GM18498 (cell line): ENCODE results near the gene ODAD4.

Experiments
- ATAC-seq: cut with Tn5 transposase; IDR thresholded peaks from one replicate; pipeline ENCODE4 v1.9.1; 2021; ENCODE audit warnings: mild to moderate bottlenecking, moderate library complexity; ENCODE audit not compliant: unreplicated experiment

Gene ODAD4

GRCh38 chr17:41967141-41967920, 36.9 kb downstream of the ODAD4 start:
- peak; percentile 22 for ATAC-seq

- no peak for ATAC-seq
These were observed 37.6 kb downstream of the ODAD4 start for GRCh38 chr17:41967921-41968578.

DNA sequence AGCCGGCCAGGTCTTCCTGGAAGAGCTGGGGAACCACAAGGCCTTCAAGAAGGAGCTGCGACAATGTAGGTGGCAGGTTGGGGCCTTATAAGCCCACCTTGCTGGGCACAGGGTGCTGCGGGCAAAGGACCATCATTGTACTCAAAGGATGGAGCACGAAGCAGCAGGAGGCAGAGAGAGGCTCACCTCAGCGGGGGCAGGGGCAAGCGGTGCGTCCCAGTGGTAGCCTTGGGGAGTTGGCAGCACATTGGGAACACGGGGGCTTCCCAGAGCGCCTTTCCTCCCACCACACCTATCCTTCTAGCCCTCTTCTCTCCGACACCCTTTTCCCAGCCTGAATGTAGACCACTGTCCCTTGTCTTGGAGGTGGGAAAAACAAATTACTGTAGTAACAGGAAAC, 38.3 kb downstream of the ODAD4 start:
- ATAC-seq: no peak

GRCh38 chr17:41970901-41971331, 40.5 kb downstream of the ODAD4 start:
- ATAC-seq: no peak

DNA sequence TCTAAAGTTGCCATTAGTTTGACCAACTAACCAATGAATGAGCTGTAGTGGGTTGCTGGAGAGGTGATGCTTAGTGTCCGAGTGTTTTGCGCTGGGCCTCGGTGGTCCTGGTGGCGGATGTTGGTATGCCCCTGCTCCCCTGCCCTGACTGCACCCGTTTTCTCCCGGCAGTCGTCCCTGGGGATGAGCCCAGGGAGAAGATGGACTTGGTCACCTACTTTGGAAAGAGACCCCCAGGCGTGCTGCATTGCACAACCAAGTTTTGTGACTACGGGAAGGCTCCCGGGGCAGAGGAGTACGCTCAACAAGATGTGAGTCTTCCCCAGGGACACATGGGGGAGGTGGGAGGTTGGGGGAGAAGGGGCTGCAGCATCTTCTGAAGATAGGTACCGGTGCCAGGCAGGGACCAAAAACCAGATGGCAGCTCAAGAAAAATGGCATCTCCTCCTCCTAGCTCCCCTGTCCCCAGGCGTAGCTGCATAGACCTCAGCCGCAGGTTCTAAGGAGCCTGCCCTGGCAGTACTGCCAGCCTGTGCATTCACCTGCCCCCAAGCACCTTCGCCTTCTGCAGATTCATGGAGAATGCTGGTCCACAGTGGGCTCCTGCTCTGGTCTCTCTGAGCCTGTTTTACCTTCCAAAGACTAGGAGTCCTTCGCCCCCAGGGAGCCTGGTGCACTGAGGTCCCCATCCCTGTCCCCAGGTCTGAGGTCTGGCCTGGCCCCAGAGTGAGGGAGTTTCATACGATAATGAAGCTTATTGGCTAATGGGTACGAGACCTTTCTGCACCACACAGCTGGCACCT, 41.5 kb downstream of the ODAD4 start:
- ATAC-seq: no peak

- no peak for ATAC-seq
These were observed 42.4 kb downstream of the ODAD4 start for GRCh38 chr17:41972571-41973407.

- ATAC-seq: no peak
These were observed 43.0 kb downstream of the ODAD4 start for GRCh38 chr17:41973408-41973811.

- ATAC-seq: no peak
These were observed 43.6 kb downstream of the ODAD4 start for GRCh38 chr17:41974031-41974430.

DNA sequence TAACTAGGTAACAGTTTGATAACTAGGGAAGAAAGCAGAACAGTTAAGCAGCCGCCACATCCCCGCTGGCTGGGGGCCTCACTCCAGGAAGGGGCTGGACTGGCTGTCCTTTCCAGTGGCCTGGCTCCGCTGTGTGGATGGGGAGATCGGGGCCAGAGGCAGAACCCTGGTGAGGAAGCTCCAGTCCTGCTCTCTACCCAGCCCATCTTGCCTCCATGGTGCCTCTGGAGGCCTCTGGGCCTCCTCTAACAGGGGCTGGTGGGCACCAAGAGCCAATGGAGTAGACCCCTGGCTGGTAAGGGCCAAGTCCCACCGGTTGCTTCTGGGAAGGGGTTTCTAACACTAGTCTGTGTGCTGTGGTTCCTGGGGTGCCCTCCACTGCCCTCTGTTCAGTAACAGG, 44.2 kb downstream of the ODAD4 start:
- no peak for ATAC-seq

- no peak for ATAC-seq
These were observed 45.0 kb downstream of the ODAD4 start for GRCh38 chr17:41975099-41976083.

DNA sequence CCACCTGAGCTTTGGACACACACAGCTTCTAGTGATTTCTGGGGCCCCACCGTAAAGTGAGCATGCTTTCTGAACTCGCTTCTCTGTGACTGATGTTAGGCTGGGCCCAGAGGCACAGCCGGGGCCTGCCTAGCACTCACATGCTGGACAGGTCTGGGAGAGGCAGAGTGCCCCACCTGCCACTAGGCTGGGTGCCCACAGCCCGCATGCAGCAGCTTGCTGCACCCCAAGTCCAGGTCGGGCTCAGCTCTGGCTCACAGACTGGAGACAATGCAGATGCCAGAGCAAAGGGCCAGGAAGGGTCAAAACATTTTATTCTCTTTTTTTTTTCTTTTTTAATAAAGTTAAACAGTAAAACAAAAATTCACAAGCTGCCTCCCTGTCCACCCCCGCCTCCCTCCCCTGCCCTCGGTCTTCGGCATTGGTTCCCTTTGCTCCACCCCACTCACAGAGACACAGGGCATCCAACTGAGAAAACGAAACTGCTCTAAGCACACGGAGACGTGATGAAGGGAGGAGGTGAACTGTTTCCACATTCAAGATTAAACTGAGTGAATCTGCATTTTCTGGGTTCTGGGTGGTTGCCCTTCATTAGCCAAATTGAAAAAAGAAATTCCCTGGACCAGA, 45.8 kb downstream of the ODAD4 start:
- ATAC-seq: no peak

- no peak for ATAC-seq
These were observed 47.6 kb downstream of the ODAD4 start for GRCh38 chr17:41977991-41978390.

GRCh38 chr17:41982026-41982760, 51.8 kb downstream of the ODAD4 start:
- no peak for ATAC-seq

DNA sequence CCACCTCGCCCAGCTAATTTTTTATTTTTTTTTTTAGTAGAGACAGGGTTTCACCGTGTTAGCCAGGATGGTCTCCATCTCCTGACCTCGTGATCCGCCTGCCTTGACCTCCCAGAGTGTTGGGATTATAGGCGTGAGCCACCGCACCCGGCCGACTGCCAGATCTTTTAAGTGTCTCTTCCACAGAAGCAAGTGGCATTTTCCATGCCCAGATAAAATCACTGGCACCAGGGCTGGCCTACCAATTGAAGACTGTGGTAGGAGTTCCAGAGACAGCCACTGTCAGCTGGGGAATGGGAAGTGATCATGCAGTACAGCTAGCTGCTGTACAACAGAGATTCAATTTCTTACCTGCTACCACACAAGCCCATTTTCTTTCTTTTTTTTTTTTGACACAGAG, 54.0 kb downstream of the ODAD4 start:
- ATAC-seq: no peak

DNA sequence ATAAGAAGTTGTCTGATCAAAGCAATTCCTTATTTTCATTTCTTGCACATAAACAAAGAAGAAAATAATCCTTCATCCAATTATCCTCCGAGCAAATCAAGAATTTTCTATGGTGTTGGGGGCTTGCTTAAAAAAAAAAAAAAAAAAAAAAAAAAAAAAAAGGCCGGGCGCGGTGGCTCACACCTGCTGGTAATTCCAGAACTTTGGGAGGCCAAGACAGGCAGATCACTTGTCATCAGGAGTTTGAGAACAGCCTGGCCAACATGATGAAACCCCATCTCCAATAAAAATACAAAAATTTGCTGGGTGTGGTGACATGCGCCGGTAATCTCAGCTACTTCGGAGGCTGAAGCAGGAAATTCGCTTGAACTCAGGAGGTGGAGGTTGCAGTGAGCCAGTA, 55.5 kb downstream of the ODAD4 start:
- ATAC-seq: no peak

DNA sequence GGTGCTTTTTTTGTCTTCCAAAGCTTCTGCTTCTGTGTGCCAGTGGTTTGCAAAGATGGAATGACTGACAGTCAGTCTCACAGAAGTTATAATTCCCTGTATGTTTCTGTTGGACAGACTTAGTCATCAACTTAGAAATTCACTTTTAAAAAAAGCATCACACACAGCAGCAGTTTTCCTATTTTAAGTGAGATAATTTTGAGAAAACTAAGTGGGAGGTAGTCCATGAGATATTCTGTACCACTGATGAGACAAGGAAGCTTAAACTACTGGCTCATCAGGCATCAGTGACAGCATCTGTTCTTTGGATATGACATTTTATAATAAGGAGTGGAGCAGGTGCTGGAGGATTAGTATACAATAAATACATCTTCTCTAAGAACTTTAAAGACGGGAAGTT, 56.2 kb downstream of the ODAD4 start:
- no peak for ATAC-seq

GRCh38 chr17:41987642-41988041, 57.2 kb downstream of the ODAD4 start:
- ATAC-seq: no peak

- no peak for ATAC-seq
These were observed 58.0 kb downstream of the ODAD4 start for GRCh38 chr17:41988418-41988817.
